K562 (cell line): ENCODE data around the gene KAT7. TPM values are rescaled to one million over a fixed set of nuclear protein-coding genes. Genes with fewer than 3 reads are reported as not detected.

ENCODE experiments used
- CC2D1A ChIP-seq: fragments of 450-650 bp; IDR thresholded peaks from 2 replicates; pipeline ENCODE4 v1.6.1; 2017; ENCODE audit warnings: mild to moderate bottlenecking
- CCNT2 ChIP-seq: IDR thresholded peaks from 2 replicates; pipeline ENCODE4 v1.6.1; 2011; ENCODE audit warnings: borderline replicate concordance, low read depth, mild to moderate bottlenecking, moderate library complexity, mixed read lengths, low read length; ENCODE audit not compliant: insufficient read length; ENCODE audit errors: extremely low read depth
- CREB3L1 ChIP-seq: fragments of 450-650 bp; IDR thresholded peaks from 2 replicates; pipeline ENCODE4 v1.6.1; 2014; ENCODE audit warnings: low read depth, mild to moderate bottlenecking, moderate library complexity, borderline replicate concordance
- CTCFL ChIP-seq: IDR thresholded peaks from 2 replicates; pipeline ENCODE4 v1.6.1; 2011; ENCODE audit warnings: borderline replicate concordance, low read depth, mild to moderate bottlenecking, moderate library complexity, low read length; ENCODE audit not compliant: insufficient read depth, poor library complexity, severe bottlenecking
- DACH1 ChIP-seq: fragments of 450-650 bp; IDR thresholded peaks from 2 replicates; pipeline ENCODE4 v1.6.1; 2018; ENCODE audit not compliant: partially characterized antibody
- E4F1 ChIP-seq: fragments of 250-450 bp; sonication (Bioruptor Pico); IDR thresholded peaks from 2 replicates; pipeline ENCODE4 v1.5.0; 2021; ENCODE audit warnings: mild to moderate bottlenecking, borderline replicate concordance
- HEY1 ChIP-seq: fragments of 250-450 bp; sonication (Bioruptor Pico); IDR thresholded peaks from 2 replicates; pipeline ENCODE4 v1.5.0; 2020; ENCODE audit warnings: mild to moderate bottlenecking, moderate library complexity, borderline replicate concordance
- KDM5B ChIP-seq: fragments of 200-600 bp; sonication (generic); IDR thresholded peaks from 2 replicates; pipeline ENCODE4 v1.6.1; 2012; ENCODE audit warnings: low read depth, mild to moderate bottlenecking, moderate library complexity, low read length, control low read depth, inconsistent platforms; ENCODE audit not compliant: insufficient replicate concordance
- KLF13 ChIP-seq: fragments of 450-650 bp; IDR thresholded peaks from 2 replicates; pipeline ENCODE4 v1.6.1; 2016; ENCODE audit warnings: missing genetic modification characterization, low read depth, mild to moderate bottlenecking, missing compliant biosample characterization, moderate library complexity, borderline replicate concordance
- LEF1 ChIP-seq: fragments of 450-650 bp; IDR thresholded peaks from 2 replicates; pipeline ENCODE4 v1.6.1; 2016; ENCODE audit warnings: mild to moderate bottlenecking
- RBFOX2 ChIP-seq: fragments of 200-400 bp; formaldehyde crosslinking; IDR thresholded peaks from 2 replicates; pipeline ENCODE4 v1.6.1; 2017; ENCODE audit warnings: low read depth, mild to moderate bottlenecking, low read length, moderate library complexity
- SMARCE1 ChIP-seq: fragments of 450-650 bp; IDR thresholded peaks from 2 replicates; pipeline ENCODE4 v1.7.1; 2016; ENCODE audit warnings: mild to moderate bottlenecking
- ZNF175 ChIP-seq: fragments of 200-800 bp; sonication (Bioruptor generic); IDR thresholded peaks from 2 replicates; pipeline ENCODE4 v1.6.1; 2016; ENCODE audit warnings: low read depth, mild to moderate bottlenecking, missing genetic modification characterization, missing compliant biosample characterization
- ZNF551 ChIP-seq: fragments of 250-450 bp; sonication (Bioruptor Pico); IDR thresholded peaks from 2 replicates; pipeline ENCODE4 v1.5.0; 2021; ENCODE audit warnings: mild to moderate bottlenecking, moderate library complexity
- ZNF740 ChIP-seq, 3 experiments: fragments of 200-800 bp in 1 of 3; sonication (Bioruptor generic) in 1 of 3; sonication (generic) in 1 of 3; formaldehyde crosslinking in 1 of 3; IDR thresholded peaks; 2 replicates each; pipeline versions ENCODE4 v1.6.1 to v1.8.0; 2016 to 2022; ENCODE audit warnings: mild to moderate bottlenecking in 2 of 3, missing compliant biosample characterization in 2 of 3, missing genetic modification characterization in 2 of 3, missing genetic modification reagents in 1 of 3
- ZNF780A ChIP-seq: fragments of 250-450 bp; sonication (Bioruptor Pico); IDR thresholded peaks from 2 replicates; pipeline ENCODE4 v1.5.0; 2021; ENCODE audit warnings: mild to moderate bottlenecking
- polyA plus RNA-seq, 8 experiments: library from polyadenylated mRNA; depleted of rRNA in 4 of 8; stranded (reverse) in 5 of 8; unstranded in 3 of 8; fragments of >200 nt; fragmentation: Nextera tagmentation in 2 of 8; fragmentation: Illumina TruSeq in 1 of 8; extraction: Ambion mirVana in 2 of 8; extraction: Trizol in 1 of 8; gene quantifications; 2 replicates each; pipeline versions ENCODE4 v1.2.1 to v1.2.3, GENCODE V29; 2011 to 2014; ENCODE audit warnings: inconsistent platforms in 1 of 8, missing spikeins in 1 of 8
- total RNA-seq, 7 experiments: library from RNA; depleted of rRNA in 6 of 7; stranded (reverse); fragments of >200 nt in 6 of 7; fragmentation: Illumina TruSeq in 2 of 7; extraction: Trizol in 2 of 7; gene quantifications; 2 replicates each; pipeline versions ENCODE4 v1.2.1 to v1.2.3, GENCODE V29; 2011 to 2021; ENCODE audit warnings: low replicate concordance in 1 of 7

Gene KAT7
- total and polyA plus RNA-seq, 9 of the 15 experiments (the other 6 are each of a cell fraction or from before 2014, with no cell fraction given) = 10.8 to 57.3 (median 34.8) TPM

- no peak for TF ChIP-seq E4F1
- TF ChIP-seq SMARCE1 = 0 out of 2 replicates have a peak, but pooled peaks have one; percentile 18
- TF ChIP-seq CTCFL = peak; percentile 22
- TF ChIP-seq CC2D1A = peak; percentile 60; the same call in 1 of the 2 replicates
- no peak for TF ChIP-seq ZNF175
- TF ChIP-seq CCNT2 = peak; percentile 14
- TF ChIP-seq RBFOX2 = peak; percentile 33
- peak; percentile 26 for TF ChIP-seq KDM5B
- no peak for TF ChIP-seq HEY1 (CRISPR knock-in tag)
- TF ChIP-seq LEF1 = peak; percentile 61; the same call in 1 of the 2 replicates
- no peak for TF ChIP-seq DACH1
- TF ChIP-seq ZNF551 (CRISPR knock-in tag) = no peak
- peak; percentile 95 for TF ChIP-seq ZNF740 (CRISPR knock-in tag; IDR thresholded peaks at IDR 0.05)
- peak in 1 of 2 experiments; percentile 63; a peak in 1 of 4 replicates for TF ChIP-seq ZNF740 (tag; IDR thresholded peaks at IDR 0.05)
- 0 out of 2 replicates have a peak, but pooled peaks have one; percentile 36 for TF ChIP-seq ZNF780A (CRISPR knock-in tag)
- 0 out of 2 replicates have a peak, but pooled peaks have one; percentile 18 for TF ChIP-seq CREB3L1
- no peak for TF ChIP-seq KLF13 (tag)
Measured at GRCh38 chr17:49851387-49852291, 63.2 kb downstream of the KAT7 start (continued).
